A204.1 (cell line): ENCODE results near the gene PXMP4.
"Not testable (repeated sequence)": the region's sequence is repeated elsewhere in the genome, so short reads cannot be mapped to it uniquely, and the experiment has no call there.

Experiments
- FAIRE-seq: peaks from 2 replicates; lab custom pipeline; 2012; peaks lifted over from hg19 to GRCh38; lab: Jason Lieb, UNC

PXMP4 gene

DNA sequence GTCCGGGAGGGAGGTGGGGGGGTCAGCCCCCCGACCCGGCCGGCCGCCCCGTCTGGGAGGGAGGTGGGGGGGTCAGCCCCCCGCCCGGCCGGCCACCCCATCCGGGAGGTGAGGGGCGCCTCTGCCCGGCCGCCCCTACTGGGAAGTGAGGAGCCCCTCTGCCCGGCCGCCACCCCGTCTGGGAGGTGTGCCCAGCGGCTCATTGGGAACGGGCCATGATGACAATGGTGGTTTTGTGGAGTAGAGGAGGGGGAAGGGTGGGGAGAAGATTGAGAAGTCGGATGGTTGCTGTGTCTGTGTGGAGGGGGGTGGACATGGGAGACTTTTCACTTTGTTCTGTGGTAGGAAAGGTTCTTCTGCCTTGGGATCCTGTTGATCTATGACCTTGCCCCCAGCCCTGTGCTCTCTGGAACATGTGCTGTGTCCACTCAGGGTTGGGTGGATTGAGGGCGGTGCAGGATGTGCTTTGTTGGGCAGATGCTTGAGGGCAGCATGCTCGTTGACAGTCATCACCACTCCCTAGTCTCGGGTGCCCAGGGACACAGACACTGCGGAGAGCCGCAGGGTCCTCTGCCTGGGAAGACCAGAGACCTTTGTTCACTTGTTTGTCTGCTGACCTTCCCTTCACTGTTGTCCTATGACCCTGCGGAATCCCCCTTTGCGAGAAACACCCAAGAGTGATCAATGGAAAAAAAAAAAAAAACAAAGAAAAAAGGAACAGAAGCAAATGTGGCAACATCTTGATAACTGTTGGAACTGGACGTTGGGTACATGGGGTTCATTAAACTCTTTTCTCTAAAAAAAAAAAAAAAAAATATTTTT is 18.3 kb downstream of the PXMP4 start:
- FAIRE-seq = no peak

DNA sequence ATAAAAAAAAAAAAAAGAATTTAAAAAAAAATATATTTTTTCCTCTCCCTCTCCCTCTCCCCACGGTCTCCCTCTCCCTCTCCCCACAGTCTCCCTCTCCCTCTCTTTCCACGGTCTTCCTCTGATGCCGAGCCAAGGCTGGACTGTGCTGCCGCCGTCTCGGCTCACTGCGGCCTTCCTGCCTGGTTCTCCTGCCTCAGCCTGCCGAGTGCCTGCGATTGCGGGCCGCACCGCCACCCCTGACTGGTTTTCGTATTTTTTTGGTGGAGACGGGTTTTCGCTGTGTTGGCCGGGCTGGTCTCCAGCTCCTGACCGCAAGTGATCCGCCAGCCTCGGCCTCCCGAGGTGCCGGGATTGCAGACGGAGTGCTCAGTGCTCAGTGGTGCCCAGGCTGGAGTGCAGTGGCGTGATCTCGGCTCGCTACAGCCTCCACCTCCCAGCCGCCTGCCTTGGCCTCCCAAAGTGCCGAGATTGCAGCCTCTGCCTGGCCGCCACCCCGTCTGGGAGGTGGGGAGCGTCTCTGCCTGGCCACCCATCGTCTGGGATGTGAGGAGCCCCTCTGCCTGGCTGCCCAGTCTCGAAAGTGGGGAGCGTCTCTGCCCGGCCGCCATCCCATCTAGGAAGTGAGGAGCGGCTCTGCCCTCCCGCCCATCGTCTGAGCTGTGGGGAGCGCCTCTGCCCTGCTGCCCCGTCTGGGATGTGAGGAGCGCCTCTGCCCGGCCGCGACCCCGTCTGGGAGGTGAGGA is 19.2 kb downstream of the PXMP4 start:
- not testable (repeated sequence) for FAIRE-seq

DNA sequence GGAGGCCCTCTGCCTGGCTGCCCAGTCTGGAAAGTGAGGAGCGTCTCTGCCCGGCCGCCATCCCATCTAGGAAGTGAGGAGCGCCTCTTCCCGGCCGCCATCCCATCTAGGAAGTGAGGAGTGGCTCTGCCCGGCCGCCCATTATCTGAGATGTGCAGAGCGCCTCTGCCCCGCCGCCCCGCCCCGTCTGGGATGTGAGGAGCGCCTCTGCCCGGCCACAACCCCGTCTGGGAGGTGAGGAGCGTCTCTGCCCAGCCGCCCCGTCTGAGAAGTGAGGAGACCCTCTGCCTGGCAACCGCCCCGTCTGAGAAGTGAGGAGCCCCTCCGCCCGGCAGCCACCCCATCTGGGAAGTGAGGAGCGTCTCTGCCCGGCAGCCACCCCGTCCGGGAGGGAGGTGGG is 21.1 kb downstream of the PXMP4 start:
- not testable (repeated sequence) for FAIRE-seq

DNA sequence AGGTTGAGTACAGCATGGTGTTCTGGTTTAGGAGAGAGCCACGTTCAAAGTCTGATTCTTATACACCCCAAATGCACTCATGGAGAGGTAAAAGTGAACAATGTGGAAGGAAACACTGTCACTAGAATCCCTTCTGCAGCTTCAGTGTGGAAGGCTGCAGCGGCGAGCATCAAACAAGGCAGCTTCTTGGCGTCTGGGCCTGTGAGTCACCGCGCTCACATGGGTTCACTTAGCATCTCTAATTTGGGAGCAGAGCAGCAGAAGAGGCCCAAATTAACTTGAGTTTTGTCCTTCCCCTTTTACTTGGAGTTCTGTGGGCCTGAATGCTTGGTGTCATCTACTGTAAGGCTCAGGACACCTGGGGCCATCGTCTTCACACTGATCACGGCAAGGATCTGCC is 23.0 kb downstream of the PXMP4 start:
- FAIRE-seq = no peak

DNA sequence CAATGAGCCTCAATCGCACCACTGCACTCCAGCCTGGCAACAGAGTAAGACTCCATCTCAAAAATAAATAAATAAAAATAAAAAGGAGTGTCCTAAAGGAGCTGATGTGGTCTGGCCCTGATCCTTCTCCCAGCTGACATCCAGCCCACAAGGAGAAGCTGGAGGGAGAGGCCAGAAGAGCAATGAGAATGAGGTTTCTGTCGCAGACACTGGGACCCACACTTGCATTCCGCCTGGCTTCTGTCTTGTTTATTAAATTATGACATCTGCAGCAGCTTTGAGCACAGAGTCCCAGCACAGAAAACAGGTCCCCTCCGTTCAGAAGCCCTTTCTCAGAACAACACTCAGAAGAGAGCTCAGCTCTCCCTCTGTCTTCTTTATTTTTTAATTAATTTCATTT is 23.7 kb downstream of the PXMP4 start:
- no peak for FAIRE-seq

DNA sequence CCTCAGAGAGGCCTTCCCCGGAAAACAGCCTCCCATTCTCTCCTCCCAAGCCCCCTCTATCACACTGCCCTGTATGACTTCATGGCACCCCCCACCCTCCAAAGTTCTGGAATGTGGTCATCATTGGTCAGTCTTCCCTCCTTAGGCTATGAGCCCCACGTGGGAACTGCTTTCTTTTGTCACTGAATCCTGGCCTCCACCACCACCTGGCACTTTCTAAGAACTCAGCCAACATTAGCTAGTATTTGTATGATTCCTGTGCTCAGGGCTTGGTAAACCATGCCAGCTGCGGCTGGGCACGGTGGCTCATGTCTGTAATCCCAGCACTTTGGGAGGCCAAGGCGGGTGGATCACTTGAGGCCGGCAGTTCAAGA is 25.5 kb downstream of the PXMP4 start:
- FAIRE-seq = no peak

DNA sequence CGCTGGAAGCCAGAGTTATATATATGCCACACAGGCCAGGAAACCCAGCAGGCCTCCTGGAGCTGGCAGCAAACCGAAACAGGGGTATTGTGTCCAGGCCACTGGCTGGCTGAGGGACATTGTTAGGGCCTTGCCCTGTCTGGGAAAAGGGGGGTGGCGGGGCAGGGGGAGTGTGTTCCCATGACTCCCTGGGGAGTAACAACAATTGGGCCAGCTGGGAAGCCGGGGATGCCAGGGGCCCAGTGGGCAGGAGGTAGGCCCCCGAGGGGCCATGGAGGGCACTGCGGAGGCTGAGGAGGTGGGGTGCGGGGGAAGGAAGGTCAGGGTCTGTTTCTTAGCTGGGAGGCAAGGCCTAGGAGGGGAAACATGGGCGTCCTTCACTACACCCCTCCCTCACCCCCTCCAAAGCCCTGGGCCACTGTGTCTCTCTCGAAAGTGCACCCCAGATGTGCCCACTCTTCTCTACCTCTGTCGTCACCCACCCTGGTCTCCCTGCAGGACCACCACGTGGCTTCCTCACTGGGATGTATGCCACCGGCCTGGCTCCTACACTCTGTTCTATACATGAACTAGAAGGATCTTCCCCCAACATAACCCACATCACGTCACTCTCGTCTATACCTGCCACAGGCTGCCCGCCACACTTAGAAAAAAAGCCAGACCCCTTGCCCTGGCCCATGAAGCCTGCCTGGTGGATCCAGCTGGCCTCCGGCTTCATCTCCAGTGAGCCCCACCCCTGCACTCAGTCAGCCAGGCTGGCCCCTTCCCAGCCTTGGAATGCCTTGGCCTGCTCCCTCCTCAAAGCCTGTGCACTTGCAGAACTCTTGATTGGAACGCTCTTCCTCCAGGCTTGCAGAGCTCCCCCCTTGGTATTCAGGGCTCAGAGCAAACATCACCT is 26.1 kb downstream of the PXMP4 start:
- no peak for FAIRE-seq

DNA sequence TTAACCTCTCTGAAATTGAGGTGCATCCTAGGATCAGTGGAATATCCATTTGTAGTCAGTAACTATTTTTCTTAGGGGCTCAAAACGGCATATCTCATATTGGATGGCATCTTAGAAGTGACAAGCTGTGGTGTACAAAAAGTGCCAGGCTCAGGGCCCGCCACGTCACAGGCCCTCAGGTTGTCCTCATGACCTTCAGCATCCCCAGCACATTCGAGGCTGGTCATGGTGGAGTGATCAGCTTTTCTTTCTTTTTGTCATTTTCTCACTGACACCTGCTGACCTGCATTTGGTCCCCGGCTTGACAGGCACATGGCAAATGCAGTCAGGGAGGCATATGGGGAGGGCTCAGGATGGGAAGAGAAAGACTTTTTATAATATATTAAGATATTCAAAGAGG is 26.8 kb downstream of the PXMP4 start:
- FAIRE-seq = no peak

DNA sequence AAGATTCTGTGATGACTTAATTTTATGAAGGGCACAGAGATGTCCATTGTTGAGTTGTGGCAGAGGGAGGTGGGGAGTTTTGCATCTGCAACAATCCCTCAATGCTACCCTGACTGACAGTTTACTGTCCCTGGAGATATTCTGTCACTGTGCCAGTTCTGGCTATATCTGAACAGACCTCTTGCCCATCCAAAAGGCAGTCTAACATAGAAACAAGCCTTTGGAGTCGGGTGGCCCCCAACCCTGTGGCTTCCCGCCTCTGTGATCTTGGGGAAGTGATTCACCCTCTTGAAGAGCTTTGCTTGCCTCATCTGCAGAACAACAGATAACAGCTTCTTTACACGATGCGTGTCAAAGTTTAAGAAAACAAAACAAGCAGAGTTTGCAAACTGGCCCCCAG is 30.1 kb downstream of the PXMP4 start:
- no peak for FAIRE-seq

DNA sequence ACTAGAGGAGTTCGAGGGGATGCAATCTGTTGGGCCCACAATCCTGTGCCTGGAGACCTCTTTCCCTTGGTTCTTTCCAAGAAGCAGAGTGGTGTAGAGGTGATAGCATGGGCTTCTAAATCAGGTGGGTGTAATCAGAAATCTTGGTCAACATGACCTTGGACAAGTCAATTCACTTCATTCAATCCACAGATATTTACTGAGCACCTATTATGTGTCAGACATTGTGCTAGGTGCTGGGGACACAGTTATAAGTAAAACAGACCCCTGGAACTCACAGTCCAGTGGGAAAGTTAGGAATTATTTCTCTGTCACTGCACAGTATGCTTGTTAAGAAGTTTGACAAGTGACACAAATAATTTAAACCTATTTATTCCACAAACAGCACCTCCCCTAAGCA is 30.6 kb downstream of the PXMP4 start:
- FAIRE-seq = no peak

DNA sequence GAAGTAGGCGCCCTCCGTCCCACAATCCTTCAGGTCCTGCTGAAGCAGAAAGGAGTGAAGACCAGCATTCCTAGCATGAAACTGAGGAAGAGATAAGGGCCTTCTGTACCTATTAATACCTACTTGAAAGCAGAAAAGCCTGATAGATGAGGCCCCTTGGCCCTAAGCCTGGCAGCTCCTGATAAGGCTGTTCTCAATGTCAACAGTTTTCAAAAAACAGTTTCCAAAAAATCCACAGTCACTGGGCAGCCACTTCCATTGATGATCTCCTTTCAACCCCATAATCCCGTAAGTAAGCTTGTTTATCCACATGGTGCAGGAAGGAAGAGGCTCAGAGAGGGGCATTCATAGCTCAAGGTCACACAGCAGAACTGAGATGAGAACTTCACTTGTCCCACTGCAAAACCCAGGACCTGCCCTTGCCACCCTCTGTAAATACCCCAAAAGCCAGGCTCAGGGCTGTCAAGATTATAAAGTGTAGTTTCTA is 31.1 kb downstream of the PXMP4 start:
- no peak for FAIRE-seq

DNA sequence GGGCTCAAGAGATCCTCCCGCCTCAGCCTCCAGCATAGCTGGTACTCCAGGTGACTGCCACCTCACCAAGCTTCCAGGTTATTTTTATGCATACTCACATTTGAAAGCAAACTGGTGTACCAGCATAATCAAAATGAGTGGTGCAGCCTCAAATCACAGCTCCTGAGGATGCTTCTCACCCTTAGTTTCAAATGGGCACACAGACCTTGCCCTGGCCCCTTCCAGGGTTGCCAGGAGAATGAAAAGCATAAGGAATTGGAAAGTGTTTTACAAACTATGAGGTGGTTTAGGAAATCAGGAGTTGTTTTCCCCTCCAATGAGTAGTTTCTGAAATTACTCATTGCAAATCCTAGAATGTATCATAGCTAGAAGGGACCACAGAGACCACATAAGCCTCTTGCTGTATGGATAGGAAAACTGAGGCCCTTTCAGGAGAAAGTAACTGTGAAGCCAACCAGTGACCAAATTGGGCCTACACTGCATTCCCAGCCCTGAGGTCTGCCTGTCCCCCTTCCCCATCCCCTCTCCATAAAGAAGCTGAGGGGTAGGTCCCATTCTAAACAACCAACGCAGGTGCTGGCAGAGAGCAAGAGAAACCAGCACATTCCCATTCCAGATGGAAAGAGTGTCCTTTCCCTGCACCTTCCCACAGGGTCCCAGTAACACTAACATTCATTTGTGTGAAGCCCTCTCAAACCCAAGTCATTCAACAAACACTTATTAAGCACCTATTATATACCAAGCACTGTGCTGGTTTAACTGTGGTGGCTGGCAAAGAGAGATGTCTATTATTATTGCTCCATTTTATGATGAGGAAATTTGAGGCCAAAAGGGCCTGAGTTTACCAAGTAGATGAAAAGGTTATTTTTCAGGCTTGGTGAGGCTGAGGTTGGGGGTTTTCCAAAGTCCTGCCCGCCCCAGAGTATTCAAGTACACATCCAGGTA is 31.8 kb downstream of the PXMP4 start:
- FAIRE-seq = no peak

DNA sequence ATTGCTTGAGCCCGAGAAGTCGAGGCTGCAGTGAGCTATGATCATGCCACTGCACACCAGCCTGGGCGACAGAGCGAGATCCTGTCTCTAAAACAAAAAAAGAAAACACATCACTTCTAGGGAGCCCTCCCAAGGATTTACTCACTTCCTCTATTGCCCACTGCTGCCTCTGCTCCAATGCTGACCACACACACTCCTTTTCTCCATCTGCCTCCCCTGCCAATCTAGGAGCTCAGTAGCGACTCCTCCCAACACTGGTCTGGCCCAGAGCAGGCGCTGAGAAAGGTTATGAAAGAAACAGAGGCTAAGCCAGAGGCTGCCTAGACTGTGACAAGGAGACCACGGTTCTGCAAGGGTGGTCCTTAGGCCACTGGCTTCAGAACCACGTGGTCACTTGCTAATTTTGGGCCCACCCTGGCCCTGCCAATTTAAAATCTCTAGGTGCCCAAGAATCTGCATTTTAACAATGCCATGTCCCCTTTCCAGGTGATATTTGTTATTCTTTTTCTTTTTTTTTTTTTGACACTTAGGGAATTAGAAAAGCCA is 32.7 kb downstream of the PXMP4 start:
- no peak for FAIRE-seq

DNA sequence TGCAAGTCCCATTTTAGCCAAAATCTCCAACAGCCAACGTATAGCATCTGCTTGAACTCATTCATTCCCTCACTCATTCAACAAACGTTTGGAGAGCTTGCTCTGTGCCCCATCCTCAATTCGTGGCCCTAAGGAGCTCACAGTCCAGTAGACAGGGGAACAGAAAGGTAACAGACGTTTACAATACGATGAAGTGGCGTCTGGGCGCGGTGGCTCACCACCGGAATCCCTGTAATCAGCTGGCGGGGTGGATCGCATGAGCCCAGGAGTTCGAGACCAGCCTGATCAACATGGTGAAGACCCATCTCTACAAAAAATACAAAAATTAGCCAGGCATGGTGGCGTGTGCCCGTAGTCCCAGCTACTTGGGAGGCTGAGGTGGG is 33.1 kb downstream of the PXMP4 start:
- no peak for FAIRE-seq

DNA sequence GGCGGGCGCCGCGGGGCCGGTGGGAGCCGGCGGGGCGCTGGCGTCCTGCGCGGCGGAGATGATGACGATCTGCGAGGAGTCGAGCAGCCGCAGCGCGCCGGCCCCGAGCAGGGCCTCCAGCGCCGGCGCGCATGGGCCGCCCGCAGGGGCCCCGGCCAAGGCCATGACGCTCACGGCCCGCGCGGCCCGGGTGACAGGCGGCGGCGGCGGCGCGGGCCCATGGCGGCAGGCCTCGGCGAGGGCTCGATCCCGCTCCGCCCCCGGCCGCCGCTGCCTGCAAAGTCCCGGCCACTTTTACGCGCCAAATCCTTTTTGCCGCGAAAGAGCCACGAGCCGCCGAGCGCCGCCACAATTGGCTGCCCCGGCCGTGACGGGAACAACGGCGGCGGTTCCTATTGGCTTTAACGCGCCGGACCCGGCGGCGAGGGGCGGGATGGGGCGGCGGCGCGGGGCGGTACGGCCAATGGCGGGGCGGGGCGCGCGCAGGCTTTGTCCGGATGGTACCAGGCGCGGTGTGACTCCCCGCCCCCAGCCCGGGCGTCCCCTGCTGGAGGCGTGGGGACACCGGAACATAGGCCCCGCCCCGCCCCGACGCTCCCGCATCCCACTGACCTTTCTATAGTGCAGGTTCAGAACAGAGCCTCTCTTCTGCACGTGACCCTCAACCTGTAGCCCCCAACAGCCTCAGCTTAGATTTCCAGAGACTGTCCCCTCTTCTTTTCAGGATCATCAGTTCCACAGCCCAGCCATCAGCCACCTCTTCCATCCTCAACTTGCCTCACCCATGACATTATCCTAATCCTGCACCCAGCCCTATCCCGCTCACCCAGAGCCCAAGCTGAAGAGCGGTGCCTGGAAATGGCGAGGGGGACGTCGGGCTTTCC is 33.8 kb downstream of the PXMP4 start, which contains the start of gene E2F1:
E2F1 (minus strand) TSS at position 286 of the 884 bp plus-strand sequence; CDS start at position 165, 121 bp downstream.
- FAIRE-seq = no peak

DNA sequence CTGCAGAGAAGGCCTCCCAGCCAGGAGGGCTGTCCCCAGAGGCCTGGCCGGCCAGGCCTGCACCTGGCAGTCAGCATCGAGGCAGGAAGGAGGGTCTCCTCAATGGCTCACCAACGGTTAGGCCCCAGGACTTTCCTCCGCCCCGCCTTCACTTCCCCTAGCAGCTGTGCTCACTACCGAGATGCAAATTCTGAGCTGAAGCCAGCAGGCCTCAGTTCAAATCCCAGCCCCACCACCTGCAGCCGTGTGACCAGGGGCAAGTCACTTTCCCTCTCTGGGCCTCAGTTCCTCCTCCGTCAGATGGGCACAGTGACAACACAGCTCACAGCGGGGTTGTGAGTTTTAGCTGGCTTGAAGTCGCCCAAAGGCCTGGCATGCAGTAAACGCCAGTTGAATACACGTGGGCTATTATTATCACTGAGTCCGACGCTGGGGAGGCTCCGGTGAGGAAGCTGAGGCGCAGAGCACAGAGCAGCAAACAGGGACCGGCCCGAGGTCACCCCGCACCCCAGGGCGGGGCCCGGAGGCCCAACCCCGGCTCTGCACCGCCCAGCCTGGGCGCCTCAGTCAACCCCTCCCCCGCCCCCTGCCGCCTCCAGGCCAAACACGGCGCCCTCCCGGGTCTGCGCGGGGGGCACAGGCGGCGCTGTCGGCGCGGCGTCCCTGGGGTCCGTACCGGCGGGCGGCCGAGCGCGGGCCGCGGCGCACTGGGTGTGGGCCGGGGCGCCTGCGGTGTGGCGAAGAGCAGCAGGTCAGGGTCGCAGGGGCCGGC is 34.6 kb downstream of the PXMP4 start:
- no peak for FAIRE-seq

DNA sequence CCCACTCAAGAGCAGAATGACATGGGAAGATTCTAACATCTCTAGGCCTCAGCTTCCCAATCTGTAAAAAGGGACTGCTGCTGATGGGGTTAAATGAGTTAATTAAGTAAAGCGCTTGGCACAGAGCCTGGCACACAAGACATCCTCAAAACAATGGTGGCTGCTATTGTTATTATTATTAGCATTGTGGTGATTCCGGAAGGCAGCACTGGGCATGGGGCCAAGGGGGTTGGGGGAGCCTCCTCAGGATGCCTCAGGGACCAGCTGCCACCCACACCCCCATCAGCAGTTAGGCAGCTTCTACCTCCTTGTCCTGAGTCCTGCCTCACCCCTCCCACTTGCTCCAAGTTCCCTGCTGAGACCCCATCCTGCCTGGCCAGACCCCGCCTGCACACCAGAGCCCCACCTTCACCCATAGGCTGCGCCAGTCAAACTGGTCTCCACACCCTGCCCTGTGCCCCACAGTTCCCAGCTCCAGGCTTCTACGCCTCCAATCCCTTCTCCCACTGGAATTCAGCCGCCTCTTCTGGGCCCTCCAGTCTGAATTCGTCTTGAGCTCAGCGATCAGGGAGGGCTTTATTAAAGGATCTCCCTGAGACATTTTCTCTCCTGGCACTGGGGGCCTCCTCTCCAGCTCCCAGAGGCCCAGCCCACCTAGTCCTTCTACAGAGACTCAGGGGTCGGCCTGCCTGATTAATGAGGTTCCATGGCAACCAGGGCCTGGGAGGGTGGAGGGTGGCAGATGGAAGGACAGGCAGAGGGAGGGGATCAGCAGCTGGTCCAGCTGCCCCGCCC is 35.4 kb downstream of the PXMP4 start:
- FAIRE-seq = no peak

DNA sequence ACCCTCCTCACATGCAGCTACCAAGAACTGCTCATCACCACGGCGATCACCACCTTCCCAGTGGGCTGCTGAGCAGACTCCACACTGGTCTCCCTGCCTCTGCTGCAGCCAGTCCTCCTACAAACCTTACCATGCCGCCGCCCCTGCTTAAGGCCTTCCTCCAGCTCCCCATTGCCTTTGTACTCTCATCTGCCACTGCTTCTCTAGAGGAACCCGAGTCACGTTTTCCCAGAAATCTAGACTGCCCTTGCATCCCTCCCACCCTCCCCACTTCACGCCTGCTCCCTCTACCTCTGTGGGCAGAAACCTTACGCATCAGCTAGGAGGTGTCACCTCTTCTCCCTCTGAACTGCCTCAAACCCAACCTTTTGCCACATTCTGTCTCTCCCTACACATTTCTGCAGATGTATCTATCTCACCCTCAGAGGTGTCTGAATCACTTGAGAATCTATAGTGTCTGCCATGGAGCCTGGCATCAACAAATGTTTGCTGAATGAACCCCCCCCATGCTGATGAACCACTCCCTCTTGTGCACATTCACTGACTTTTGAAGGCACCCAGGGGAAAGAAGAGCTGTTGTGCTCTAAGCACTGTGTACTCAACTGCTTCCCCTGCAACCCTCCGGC is 38.3 kb downstream of the PXMP4 start:
- no peak for FAIRE-seq
